ENCODE measurements around the gene PALLD. TPM values are rescaled to one million over a fixed set of nuclear protein-coding genes. Genes with fewer than 3 reads are reported as not detected.

Gene PALLD
- total RNA-seq, 1 donor from 2014 or later: 58.7 TPM

DNA sequence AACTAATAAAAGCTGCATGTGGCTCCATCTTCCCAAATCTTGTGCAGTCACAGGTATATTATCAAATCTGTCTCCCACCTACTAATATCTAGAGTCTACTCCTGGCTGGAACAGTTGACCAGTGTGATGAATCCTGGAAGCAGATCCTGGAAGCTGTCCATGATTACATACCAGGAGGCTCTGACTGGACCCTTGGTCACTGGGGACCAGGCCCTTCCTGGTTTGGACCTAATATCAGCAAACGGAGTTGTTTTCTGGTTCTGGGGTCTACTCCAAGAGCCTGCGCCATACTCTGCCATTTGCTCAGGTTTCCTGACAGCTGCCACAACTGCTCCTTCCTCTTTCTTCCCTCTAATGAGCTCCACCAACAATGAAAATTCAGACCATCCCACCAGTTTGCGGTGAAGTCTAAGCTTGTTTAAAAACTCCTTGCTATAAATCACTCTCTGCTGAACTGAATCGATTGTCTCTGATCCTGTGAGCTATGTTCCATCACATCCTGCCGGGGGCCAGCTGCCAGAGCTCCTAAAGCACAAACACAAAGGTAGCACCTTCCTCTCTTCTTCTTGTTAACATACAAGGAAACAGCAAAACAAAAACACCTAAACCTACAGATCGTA, 114.2 kb downstream of the PALLD start:
- Mint-ChIP-seq H3K27ac (ENCODE audit: unreplicated experiment) (no peak overlapping the region), H3K9me3 (peaks cover 3% of the 10 kb centered on the region), H3K36me3 (ENCODE audit: low read depth) (no peaks in the 10 kb centered on the region), H3K4me1 (peaks cover 15% of the 10 kb centered on the region), H3K4me3 (no peak overlapping the region), H3K27me3 (ENCODE audit: low read depth) (no peaks in the 10 kb centered on the region)
- no peak for DNase-seq (ENCODE audit: low read depth, low spot score)
- TF ChIP-seq, protein P1, sequence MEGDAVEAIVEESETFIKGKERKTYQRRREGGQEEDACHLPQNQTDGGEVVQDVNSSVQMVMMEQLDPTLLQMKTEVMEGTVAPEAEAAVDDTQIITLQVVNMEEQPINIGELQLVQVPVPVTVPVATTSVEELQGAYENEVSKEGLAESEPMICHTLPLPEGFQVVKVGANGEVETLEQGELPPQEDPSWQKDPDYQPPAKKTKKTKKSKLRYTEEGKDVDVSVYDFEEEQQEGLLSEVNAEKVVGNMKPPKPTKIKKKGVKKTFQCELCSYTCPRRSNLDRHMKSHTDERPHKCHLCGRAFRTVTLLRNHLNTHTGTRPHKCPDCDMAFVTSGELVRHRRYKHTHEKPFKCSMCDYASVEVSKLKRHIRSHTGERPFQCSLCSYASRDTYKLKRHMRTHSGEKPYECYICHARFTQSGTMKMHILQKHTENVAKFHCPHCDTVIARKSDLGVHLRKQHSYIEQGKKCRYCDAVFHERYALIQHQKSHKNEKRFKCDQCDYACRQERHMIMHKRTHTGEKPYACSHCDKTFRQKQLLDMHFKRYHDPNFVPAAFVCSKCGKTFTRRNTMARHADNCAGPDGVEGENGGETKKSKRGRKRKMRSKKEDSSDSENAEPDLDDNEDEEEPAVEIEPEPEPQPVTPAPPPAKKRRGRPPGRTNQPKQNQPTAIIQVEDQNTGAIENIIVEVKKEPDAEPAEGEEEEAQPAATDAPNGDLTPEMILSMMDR (conservative IDR thresholded peaks at IDR 0.05): no peak

DNA sequence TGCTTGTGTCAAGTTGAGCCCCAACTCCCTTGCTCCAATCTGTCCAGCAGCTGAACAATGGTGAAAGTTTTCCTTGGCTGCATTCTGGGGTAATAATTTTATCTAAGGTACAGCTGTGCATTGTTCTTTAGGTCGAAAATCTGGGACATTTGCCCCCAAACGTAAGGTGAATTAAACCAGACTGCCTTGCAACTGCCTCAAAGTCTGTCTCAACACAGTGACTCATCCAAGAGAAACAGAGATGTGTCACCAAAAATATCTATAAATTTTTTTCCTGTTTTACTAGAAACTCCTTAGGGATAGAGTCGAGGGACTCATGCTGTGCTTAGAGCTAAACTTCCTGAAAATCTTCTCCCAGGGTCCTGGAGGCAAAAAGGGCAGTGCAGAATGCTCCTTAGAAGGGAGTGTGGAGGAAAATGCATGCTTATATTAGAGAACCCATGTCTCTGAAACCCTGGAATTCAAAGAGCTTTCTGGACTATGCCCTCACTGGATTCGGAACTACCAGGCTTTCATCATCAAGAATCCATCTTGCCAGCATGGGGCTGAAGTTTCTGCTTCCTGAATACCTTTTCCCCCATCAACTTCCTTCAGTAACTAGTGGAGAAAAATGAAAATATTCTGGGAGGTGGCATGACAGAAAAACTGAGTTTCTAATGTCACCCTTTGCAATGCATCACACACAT, 115.7 kb downstream of the PALLD start:
- TF ChIP-seq, protein P1 (conservative IDR thresholded peaks at IDR 0.05): no peak
- no peaks in the 10 kb centered on the region for H3K27me3 Mint-ChIP-seq (ENCODE audit: low read depth)
- no peak for DNase-seq (ENCODE audit: low read depth, low spot score)
- H3K36me3 Mint-ChIP-seq (ENCODE audit: low read depth): no peaks in the 10 kb centered on the region
- no peak overlapping the region for H3K27ac Mint-ChIP-seq (ENCODE audit: unreplicated experiment)
- no peak overlapping the region for H3K4me3 Mint-ChIP-seq
- no peaks in the 10 kb centered on the region for H3K9me3 Mint-ChIP-seq
- peaks cover 9% of the 10 kb centered on the region for H3K4me1 Mint-ChIP-seq

DNA sequence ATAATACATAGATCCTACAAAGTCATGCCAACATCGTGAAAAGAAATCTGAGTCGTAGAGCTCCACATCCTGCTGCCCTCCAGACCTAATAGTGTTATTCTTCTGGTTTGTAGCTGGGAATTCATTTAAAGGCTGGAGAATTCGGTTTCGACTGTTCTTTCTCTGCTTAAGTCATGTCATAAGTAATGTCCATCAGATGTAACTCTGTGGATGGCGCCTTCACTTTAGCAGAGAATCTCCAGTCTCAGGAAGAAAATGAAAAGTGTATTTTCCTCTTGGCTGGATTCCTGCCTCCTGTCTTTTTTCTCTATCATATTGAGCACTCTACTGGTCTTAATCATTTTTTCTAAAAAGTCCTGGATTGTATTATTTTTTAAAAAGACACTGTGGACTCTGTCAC, 117.0 kb downstream of the PALLD start:
- H3K4me1 Mint-ChIP-seq: peaks cover 9% of the 10 kb centered on the region
- TF ChIP-seq, protein P1 (conservative IDR thresholded peaks at IDR 0.05): no peak
- no peak overlapping the region for H3K4me3 Mint-ChIP-seq
- H3K9me3 Mint-ChIP-seq: no peaks in the 10 kb centered on the region
- no peaks in the 10 kb centered on the region for H3K27me3 Mint-ChIP-seq (ENCODE audit: low read depth)
- no peak for DNase-seq (ENCODE audit: low read depth, low spot score)
- no peak overlapping the region for H3K27ac Mint-ChIP-seq (ENCODE audit: unreplicated experiment)
- H3K36me3 Mint-ChIP-seq (ENCODE audit: low read depth): no peaks in the 10 kb centered on the region

DNA sequence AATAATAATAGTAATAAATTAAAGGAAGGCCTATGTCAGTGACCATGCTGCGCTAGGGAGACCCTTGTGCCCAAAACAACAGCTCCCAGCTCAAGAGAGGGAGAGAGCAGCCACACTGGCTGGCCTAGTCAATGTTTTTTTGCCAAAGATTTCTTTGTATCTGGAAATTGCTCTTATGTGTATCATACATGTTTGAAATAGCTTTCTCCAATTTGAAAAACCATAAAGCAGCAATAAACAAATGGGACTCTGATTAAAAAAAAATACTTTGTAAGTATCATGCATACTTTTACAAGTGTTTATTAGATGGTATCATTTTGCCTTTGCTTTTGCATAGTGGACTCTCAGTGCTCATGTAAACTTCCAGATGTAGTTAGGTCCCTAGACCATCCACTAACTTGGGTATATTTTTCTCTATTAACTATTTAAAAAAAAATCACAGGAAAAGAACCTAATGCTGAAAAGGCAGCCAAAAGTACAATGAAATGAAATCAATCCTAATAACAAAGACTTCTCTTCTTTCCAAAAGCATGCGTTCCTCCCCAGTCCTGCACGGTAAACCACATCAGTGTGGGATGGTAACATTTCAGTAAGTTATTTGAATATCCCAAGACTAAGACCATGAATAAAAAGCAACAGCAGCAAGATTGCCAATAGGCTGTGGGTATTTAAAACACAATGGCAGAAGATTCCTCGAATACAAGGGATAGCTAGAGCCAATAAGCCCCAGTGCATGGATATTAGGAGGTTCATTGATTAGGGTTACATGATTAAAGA, 117.6 kb downstream of the PALLD start:
- TF ChIP-seq, protein P1 (conservative IDR thresholded peaks at IDR 0.05): no peak
- H3K27ac Mint-ChIP-seq (ENCODE audit: unreplicated experiment): no peak overlapping the region
- H3K27me3 Mint-ChIP-seq (ENCODE audit: low read depth): no peaks in the 10 kb centered on the region
- no peak overlapping the region for H3K4me3 Mint-ChIP-seq
- H3K4me1 Mint-ChIP-seq: peaks cover 9% of the 10 kb centered on the region
- H3K36me3 Mint-ChIP-seq (ENCODE audit: low read depth): no peaks in the 10 kb centered on the region
- no peaks in the 10 kb centered on the region for H3K9me3 Mint-ChIP-seq
- DNase-seq (ENCODE audit: low read depth, low spot score): no peak

DNA sequence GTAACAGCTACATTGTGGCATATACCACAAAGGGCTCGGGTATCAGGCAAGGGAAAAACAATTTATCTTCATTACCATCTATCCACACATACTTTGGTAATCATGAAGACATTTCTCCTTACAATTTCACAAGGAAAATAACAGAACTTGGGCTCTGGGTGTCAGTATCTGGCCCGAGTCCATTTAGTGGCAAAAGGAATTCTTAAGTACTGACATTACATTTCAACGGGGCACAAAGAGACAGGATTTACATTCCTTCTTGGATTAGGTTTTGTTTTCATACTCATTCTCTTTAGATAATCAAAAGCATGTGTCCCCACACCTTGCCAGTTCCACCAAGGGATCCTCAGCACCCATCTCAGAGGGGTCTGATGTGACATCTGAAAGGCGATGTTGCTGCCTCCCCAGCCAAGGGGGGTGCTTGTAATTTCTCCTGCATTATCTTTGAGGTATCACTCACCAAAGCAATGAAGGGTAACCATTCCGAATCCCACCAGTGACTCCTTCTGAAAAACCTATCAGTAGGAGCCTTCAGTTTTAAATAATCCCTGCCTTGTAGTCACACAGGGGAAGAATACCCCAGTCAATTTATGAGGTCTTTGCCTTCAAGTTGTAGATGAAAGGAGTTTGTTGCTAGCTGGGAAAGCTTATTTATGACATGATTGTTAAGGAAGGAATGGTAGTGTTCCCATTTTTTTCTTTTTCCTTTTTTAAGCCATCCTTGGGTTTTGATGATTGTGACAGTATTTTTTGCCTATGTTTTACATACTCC, 118.6 kb downstream of the PALLD start:
- Mint-ChIP-seq H3K4me3 (no peak overlapping the region), H3K36me3 (ENCODE audit: low read depth) (no peaks in the 10 kb centered on the region), H3K27me3 (ENCODE audit: low read depth) (no peaks in the 10 kb centered on the region), H3K4me1 (peaks cover 9% of the 10 kb centered on the region), H3K9me3 (no peaks in the 10 kb centered on the region), H3K27ac (ENCODE audit: unreplicated experiment) (no peak overlapping the region)
- TF ChIP-seq, protein P1 (conservative IDR thresholded peaks at IDR 0.05): no peak
- DNase-seq (ENCODE audit: low read depth, low spot score): no peak

All from neural crest cell (in vitro differentiated cells).